ENCODE data around the gene ARHGAP31.
"Not testable (repeated sequence)": the region's sequence is repeated elsewhere in the genome, so short reads cannot be mapped to it uniquely, and the experiment has no call there.

ARHGAP31 gene

GRCh38 chr3:119319311-119319710 is 25.1 kb downstream of the ARHGAP31 start:
- DNase-seq (ENCODE audit: low read depth), result no peak

- DNase-seq (ENCODE audit: low read depth), result not testable (repeated sequence)
These were observed 26.6 kb downstream of the ARHGAP31 start for GRCh38 chr3:119320785-119321184.

GRCh38 chr3:119322021-119322834 is 28.0 kb downstream of the ARHGAP31 start:
- DNase-seq (ENCODE audit: low read depth), result no peak

GRCh38 chr3:119322835-119323722 is 28.9 kb downstream of the ARHGAP31 start:
- peak; percentile 79 for DNase-seq (ENCODE audit: low read depth)

DNA sequence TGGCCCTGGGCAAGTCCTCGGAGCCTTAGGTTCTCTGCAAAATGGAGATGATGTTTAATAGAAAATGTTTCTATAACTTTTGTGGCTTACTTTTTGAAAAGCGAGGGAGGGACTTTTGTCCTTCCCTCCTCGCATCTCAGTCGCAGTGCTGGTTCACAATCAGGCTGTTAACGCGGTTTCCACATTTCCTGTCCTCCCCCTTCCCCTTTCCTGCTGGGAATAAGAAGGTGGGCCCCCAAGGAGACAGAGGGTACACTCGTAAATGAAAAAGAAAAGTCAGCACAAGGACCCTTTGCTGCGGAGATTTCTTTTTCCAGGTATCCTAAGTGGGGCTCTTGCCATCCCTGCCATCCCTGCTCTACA is 29.5 kb downstream of the ARHGAP31 start:
- no peak for DNase-seq (ENCODE audit: low read depth)

- no peak for DNase-seq (ENCODE audit: low read depth)
These were observed 30.7 kb downstream of the ARHGAP31 start for GRCh38 chr3:119324899-119325298.

DNA sequence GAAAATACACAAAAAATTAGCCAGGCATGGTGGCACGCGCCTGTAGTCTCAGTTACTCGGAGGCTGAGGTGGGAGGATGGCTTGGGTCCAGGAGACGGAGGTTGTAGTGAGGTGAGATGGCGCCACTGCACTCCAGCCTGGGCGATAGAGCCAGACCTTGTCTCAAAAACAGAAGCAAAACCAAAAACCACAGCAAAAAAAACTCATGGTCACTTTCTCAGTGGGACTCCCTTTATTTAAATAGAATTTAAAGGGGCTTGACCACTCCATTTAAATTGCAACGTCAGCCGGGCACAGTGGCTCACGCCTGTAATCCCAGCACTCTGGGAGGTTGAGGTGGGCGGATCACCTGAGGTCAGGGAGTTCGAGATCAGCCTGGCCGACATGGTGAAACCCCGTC is 32.8 kb downstream of the ARHGAP31 start:
- DNase-seq (ENCODE audit: low read depth), result no peak

DNA sequence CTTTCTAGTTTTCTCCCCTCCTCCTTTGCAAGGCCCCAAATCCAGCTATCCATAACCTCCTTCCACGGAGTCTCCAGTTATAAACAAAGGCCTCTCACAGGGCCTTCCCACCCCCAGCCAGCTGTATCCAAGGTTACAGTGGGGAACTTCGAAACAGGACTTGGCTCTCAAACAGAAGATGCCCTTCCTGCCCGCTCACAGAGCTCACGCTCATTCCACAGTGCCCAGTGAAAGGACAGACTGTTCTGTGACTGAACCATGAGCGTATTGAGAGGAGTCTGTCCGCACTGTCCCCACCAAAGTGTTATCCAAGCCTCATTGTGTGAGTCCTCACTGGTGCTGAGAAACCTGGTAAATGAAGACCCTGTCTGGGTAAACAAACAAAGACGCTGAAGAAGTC is 35.4 kb downstream of the ARHGAP31 start:
- DNase-seq (ENCODE audit: low read depth), result no peak

GRCh38 chr3:119330181-119330580 is 36.0 kb downstream of the ARHGAP31 start:
- no peak for DNase-seq (ENCODE audit: low read depth)

- DNase-seq (ENCODE audit: low read depth), result no peak
These were observed 36.7 kb downstream of the ARHGAP31 start for GRCh38 chr3:119330858-119331257.

GRCh38 chr3:119331661-119332060 is 37.5 kb downstream of the ARHGAP31 start:
- DNase-seq (ENCODE audit: low read depth), result no peak

- no peak for DNase-seq (ENCODE audit: low read depth)
These were observed 39.8 kb downstream of the ARHGAP31 start for GRCh38 chr3:119333773-119334509.

GRCh38 chr3:119336823-119337222 is 42.6 kb downstream of the ARHGAP31 start:
- DNase-seq (ENCODE audit: low read depth), result no peak

DNA sequence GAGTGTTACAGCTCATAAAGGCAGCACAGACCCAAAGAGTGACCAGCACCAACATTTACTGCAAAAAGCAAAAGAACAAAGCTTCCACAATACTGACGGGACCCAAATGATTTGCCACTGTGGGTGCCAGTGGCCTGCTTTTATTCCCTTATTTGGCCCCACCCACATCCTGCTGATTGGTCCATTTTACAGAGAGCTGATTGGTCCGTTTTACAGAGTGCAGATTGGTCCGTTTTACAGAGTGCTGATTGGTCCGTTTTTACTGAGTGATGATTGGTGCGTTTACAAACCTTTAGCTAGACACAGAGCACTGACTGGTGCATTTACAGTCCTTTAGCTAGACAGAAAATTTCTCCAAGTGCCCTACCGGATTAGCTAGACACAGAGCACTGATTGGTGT is 43.2 kb downstream of the ARHGAP31 start:
- not testable (repeated sequence) for DNase-seq (ENCODE audit: low read depth)

DNA sequence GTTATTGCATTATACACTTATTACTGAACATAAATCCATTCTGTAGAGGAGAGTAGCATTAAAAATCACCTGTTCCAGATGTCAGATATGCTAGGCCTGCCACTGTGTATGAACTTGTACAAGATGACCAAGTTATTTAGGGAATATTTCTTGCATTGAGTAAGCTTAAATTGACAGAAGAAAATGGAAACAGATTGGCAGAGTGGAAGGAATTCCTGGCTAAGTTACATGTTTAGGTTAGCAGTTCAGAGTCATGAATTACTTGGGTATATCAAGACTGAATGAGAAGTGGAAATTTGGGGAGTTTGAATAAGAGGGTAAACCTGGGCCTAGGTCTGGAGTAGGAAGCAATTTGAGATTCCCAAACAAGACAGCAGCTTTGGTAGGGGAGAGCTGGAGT is 44.6 kb downstream of the ARHGAP31 start:
- no peak for DNase-seq (ENCODE audit: low read depth)

- no peak for DNase-seq (ENCODE audit: low read depth)
These were observed 45.8 kb downstream of the ARHGAP31 start for GRCh38 chr3:119340014-119340413.

DNA sequence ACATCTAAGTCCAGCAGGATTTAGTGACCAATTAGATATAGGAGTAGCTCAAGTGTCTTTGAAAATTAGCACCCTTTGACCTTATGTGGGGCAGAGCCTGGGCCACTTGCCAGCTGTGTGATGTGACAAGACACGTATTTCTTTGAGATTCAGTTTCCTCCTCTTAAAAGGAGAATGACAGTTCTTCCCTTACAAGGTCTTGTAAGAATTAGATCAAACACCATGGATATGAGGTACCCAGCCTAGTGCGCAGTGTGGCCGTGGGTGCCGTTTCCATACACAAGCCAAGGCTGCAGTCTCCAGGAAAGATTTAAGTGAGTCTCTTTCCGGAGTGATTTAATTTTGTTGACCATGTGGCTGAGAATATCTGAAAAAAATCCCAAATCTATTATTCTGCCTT is 46.3 kb downstream of the ARHGAP31 start:
- no peak for DNase-seq (ENCODE audit: low read depth)

GRCh38 chr3:119342176-119342575 is 48.0 kb downstream of the ARHGAP31 start:
- no peak for DNase-seq (ENCODE audit: low read depth)

DNA sequence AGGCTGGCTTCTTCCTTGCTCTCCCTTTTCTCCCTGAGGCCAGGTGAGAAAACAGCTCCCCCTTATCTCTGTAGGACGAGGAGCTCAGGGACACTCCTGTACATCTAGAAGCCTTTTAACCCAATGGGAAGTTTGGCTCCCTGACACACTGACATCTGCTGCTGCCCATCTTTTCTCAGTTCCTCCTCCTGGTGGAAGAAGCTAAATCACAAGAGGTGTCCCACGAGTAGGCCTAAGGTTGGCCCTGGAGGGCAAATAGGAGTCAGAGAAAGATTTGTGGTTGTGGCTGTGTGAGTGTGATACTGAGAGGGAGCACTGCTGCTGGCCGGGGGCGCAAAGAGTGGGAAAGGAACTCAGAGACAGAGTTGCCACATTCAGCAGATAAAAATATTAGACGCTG is 49.5 kb downstream of the ARHGAP31 start:
- DNase-seq (ENCODE audit: low read depth), result no peak

DNA sequence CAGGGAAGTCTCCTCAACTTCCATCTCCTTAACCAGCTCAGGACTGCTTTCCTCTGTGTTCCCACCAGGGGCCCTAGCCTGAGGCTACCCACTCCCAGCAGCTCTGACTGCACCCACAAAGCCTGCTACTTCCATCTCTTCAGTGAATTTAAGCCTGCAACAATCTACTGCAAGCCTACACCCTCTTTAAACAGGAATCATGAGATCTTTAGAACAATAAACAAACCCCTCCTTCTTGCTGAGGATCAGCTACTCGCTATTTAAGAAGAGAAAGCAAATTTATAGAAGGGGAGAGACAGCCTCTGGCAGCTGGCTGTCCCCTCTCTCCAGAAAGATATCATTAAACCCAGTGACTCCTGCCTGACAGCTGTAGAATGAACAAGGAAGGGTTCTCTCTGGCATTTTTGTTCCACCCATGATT is 51.9 kb downstream of the ARHGAP31 start:
- no peak for DNase-seq (ENCODE audit: low read depth)

DNA sequence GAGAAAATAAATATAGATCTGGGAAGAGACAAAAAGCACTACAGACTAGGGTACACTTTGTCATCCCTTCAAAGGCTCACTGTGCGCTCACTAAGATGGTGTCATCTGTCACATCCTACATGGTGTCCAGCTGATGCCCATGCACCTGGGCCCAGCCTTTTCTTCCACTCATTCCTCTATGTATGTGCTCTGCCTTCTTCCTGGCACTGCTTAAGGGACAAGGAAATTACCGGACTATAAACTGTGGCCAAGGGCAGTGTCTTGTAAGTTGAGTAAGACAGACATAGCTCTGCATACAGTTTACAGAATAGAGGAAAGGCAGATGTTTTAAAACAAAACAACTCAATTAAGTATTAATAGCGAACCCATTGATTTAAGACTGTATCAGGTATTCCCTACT is 52.9 kb downstream of the ARHGAP31 start:
- no peak for DNase-seq (ENCODE audit: low read depth)

- no peak for DNase-seq (ENCODE audit: low read depth)
These were observed 55.3 kb downstream of the ARHGAP31 start for GRCh38 chr3:119349354-119350041.

Measured in stimulated activated CD8-positive, alpha-beta memory T cell treated with anti-CD3 and anti-CD28 coated beads, Interleukin-7, amount 100 ng/mL, for 24 hours (primary cell).